GM19397 (cell line): ENCODE data around the gene TLL2.

ENCODE experiments used
- ATAC-seq: cut with Tn5 transposase; IDR thresholded peaks from one replicate; pipeline ENCODE4 v1.9.1; 2021; ENCODE audit warnings: mild to moderate bottlenecking, moderate library complexity; ENCODE audit not compliant: unreplicated experiment

The TLL2 gene

DNA sequence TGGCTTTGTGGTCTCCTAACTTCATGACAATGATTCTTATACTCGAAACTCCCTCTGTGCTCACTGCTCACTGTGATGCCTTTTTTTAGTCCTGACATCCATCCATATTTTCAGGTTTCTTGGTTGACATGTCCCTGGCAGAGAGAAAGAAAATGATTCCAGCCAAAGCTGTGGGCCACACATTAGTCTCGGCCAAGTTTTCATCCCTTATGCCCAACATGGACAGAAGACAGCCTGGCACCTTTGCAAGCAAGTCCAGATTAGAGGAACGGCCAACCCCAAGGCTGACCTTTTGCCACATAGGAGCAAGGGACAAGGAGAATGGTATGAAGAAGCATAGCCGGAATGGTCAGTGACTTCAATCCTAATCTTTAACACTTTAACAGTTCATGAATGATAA lies 146.3 kb downstream of the TLL2 start:
- no peak for ATAC-seq

DNA sequence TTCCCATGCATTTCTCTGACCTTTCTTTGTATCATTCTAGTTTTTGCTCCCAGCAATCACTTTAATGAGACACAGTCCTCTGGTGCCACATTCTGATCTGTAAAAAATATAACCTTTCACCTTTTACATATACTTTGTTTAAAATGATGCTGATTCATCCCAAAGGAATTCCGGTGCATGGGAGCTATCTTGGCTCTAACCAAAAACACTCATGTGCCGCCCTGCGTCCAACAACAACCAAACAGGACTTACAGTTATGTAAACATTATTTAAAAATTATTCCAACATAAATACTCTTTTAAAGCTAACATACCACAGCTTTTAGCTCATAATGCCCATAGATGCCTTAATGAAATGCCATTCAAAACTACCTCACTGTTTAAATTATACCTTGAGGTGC lies 147.2 kb downstream of the TLL2 start:
- no peak for ATAC-seq

DNA sequence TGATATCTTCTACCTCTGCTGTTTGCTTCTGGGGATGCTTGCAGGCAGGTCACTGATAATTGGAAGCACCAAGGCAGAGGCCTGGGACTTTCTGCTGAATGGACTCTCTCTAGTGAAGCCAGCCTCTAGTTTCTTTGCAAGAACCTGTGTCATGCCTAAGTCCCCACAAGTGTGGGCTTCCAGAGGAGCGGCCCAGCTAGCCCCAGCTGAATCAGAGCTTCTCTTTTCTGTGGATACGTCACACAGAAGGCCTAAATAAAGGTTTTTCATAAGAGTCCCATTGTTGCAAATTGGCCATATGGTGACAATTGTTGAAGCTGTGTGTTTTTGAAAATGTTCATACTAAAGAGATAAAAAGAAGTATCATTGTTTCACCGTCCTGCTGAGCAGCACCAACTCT lies 148.2 kb downstream of the TLL2 start:
- no peak for ATAC-seq

DNA sequence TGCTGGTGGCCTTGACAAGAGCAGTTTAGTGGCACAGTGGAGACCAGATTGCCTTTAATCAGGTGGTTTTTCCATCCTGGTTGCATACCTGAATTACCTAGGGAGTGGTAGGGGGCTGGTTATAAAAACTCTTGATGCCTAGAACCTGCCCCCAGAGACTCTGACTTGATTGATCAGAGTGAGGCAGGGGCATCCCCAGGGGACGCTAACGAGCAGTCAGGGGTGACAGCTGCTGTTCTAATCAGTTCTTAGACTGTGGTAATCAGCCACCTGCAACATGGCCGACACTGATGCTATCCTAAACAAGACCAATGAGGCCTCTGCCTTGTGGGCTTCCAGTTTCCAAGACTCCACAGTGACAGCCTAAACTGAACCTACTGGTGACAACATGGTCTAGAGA lies 153.0 kb downstream of the TLL2 start:
- no peak for ATAC-seq

DNA sequence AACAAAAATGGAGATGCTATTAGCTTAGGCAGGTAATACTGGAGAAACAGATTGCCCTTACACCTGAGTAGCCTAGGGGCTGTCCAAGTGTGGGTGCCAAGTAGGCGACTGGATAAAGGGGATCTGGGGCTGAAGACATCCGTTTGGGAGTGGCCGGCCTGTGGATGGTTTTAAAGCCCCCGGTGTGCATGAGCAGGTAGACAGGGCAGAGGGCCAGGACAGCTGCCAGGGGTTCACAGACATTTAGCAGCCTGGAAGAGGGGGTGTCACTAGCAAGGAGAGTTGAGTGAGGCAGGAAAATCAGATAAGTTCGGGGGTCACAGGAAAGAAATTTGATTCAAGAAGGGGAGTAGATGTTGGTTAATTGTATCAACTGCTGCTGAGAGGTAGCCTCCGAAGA lies 153.4 kb downstream of the TLL2 start:
- no peak for ATAC-seq

DNA sequence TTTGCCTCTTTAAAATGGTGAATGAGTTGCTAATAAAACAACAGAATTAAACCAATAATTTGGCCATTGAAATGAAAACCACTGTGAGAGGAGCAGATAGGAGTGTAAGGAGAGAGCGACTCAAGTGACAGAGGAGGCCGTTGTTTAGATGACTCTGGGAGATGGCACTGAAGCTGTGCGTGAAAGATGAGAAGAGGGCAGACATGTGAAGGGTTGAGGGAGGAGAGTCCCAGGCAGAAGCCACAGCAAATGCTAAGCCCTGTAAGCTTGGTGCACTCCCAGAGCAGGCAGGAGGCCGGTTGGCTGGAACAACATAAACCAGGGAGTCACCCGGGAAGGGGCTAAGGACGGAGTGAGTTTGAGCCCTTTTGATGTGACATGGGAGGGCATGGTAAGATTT lies 154.1 kb downstream of the TLL2 start:
- ATAC-seq, result no peak

DNA sequence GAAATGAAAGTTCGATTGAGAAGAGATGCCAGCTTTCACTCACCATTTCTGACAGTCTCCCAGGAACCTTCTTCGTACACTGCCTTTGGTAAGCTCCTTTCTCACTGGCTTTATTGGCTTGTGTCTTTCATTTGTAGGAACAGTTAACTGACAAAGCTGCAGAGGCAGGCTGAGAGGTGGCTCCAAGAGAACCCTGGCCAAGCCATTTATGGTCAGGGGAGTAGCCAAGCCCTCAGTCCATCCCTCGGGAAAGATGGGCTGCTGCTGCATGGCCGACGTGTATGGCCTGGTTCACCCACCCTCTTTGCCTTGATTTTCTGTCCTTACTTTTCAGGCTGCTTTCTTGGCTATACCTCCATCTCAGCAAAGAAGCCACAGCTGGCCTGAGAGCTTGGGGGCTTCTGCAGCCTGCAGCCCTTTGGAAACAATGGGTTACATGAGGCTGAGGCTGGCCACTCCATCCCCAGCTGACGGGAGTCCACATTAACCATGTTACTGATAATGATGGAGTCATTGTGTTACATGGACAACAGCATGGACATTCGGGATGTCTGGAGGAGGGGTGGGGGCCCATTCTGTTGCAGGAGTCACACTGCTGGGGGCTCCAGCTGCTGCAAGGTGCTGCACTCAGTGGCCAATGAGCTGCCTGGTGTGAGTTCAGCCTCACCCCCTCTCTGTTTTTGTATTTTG lies 154.7 kb downstream of the TLL2 start, which contains the start of gene OPALIN:
Gene OPALIN, minus strand, starts transcription at position 152 of the 690 bp plus-strand sequence. Its CDS starts 106 bp downstream, at position 46.
- no peak for ATAC-seq

DNA sequence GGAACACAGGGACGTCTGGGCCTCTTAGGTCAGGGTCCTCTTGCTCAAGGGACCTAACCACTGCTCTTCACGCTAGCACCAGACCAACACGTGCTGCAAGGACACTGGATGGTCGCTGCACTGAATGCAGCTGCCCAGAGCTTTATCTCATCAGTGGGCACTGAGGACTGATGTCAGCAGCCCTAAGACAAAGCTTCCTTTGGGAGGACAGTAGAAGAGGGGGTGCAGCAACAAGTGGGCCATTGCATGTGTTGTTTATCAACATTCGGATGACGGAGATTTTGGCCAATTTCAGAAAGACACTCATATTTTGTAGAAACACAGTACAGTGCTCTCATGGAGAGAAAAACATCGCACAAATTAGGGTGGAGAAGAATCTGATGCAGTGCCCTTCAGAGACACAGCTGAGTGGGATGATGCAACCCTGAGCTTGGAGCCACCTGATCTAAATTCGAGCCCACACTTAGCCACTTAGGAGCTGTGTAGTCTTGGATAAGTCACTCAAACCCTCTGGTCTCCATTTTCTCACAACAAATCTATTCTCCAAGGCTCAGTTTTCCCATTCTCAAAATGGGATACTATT lies 156.6 kb downstream of the TLL2 start:
- no peak for ATAC-seq

DNA sequence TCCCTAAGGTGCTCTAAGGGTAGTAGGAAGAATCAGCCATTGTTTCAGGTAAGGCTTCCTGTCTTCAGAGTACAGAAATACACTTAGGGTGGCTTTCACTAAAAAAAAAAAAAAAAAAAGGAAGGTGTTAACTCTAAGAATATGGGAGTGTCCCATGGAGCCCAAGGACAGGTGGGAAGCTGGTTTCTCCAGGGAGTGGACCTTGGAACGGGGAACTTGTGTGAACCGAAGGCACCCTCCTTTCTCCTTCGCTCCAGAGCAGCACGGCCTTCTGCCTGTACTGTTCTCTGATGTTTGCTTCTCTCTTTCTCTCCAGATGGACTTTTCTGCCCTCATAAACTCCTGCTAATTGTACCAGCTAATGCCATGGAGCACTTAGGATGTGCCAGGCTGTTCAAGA lies 161.1 kb downstream of the TLL2 start:
- ATAC-seq, result no peak

DNA sequence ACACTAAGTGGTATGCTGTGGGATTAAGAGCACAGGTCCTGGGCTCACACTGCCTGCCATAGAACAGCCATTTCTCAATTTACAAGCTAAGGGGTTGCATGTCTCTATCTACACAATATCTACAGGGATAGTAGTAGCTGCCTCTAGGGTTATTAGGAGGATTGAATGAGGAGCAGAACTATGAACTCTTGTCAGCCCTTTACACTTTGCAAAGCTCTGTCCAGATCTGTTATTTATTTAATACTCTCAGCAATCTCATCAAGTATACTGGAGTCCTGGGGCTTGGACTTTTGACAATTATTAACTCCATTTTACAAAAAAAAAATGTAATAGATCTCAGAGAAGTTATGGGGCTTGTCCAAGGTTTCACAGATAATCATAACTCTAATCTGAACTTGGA lies 161.7 kb downstream of the TLL2 start:
- ATAC-seq, result no peak

DNA sequence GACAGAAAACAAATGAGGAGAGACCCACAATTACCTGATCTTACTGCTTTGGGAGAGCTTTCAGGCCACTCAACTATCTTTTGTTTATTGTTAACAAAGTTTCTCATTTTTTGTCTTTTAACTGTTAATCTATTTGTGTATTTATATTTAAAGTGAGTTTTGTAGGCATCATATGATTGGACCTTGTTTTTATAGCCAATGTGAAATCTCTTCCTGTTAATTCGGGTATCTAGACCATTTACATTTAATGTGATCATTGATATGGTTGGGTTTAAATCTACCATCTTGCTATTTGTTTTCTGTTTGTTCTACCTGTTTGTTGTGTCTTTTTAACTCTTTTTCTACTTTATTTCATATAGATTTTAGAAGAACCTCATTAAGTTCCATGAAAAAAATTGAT lies 167.4 kb downstream of the TLL2 start:
- ATAC-seq, result no peak

DNA sequence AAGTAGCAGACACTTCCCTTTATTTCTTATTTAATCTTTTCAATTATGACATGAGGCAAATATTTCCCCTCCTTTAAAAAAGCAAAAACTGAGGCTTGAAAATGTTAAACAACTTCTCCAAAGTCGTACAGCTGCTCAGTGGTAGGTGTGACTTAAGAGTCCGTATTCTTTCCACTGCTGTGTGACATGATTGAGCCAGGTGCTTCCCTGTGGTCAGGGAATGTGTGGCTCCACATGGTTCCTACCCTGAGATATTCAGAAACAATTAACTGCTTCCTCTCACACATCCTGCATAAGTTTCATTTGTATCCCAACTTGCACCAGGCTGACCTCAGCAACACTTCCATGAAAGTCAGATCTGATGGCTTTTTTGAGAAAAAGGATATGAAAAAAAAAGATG lies 168.5 kb downstream of the TLL2 start:
- ATAC-seq, result no peak

DNA sequence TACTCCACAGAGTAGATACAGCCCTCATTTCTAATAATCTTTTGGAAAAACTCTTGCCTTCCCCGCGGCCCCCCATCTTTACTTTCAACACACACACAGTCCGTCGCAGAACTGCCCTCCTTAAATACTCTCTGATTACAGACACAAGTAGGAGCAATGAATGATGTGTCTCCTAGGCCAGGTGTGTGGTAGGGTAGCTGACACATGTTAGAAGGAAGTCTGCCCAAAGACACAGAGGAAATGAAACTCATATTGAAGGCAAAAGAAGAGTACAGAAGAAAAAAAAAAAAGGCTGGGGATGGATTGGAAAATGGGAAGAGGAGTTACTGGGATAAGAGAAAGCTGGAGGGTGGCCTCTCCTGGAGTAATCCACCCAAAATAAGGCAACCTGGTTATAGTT lies 169.5 kb downstream of the TLL2 start:
- no peak for ATAC-seq

DNA sequence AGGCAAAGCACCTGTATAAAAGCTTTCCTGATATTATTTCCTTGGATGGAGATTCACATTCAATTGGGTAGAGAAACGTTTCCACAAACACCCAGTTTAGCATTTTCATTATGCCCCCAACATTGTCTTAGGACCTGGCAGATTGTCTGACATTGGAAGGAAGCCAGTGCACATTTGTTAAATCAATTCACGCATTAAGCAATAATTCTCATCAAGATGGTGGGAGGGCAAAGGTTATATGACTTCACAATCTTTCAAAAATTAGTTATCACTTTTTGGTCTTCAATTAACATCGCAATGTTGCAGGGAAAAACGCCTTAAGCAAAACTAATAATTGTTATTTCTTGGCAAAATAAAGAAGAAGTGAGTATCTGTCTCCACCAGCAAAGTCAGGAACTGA lies 171.3 kb downstream of the TLL2 start:
- no peak for ATAC-seq

DNA sequence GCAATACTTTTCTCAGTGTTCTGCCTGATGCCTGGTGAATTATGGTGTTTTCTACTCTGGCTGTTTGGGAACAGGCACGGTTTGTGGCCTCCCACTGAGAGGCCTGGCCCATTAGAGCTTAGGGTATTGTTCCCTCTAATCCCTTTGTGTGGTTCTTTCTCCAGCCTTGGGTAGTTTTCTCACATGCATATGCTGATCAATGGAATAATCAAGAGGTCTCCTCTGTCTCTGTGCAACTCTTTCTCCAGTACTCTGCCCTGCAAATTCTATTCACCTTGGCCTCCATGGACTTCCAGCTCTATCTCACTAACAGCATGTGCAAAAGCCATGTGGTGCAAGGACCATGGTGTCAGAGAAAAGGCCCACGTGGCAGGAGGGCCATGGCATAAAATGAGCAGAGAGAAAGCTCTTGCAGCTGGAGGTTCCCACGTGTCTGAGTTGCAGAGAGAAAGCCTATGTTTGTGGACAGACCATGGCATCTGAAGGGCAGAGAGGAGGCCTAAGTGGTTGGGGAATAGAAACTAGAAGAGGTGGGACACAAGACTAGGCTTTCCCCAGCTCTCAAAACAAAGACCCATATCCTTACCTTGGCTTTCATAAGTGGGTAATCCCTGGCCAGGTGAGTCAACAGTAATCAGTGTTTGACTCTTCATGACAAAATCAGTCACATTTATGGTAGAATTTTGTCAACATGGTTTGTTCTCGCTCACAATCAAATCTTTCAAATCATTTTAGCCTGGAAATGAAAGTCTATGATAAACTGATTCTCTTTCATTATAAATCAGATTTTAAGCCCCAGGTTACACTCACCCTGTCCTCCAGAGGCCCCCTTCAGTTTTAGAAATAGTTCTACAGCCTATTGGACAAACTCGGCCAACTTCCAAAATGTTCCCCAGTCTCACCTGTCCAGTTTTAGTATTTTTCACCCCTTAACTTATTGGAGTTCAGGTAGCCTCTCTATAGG lies 172.2 kb downstream of the TLL2 start:
- no peak for ATAC-seq

DNA sequence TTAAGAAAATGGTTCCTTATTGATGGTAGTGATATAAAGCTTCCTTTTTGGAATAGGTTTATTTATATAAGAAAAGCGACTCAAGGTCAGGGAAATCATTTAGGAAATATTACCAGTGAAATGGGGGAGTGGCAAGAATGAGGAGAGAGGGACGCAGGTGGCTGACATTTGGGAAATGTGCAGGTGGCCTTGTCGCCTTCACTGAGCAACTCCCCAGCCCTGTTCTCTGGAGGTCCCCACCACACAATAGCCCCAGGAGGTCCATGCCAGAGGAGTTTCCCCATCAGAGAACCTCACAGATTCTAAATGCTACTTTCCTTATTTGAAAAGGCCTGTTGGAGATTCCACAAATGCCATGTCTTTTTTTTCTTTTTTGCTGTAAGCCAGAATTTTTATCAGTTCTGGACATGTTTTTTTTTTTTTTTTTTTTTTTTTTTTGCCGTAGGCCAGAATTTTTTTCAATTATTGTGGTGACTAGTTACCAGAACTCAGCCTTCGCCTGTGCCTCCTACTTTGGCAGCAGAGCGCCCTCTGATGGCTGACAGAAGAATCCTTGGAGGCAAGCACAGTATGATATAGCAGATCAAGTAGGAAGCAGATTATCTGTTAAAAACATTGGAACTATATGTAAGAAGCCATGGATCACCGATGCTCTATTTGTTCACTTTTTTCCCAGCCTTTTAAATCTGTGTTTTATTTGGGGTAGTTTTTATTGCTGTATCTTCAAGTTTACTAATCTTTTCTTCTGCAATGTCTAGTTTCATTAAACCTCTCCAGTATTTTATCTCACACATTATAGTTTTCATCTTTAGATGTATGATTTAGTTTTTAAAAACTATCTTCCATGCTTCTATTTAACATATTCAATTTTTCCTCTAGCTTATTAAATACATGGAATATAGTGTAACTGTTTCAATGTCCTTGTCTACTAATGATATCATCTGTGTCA lies 173.5 kb downstream of the TLL2 start:
- ATAC-seq, result no peak

DNA sequence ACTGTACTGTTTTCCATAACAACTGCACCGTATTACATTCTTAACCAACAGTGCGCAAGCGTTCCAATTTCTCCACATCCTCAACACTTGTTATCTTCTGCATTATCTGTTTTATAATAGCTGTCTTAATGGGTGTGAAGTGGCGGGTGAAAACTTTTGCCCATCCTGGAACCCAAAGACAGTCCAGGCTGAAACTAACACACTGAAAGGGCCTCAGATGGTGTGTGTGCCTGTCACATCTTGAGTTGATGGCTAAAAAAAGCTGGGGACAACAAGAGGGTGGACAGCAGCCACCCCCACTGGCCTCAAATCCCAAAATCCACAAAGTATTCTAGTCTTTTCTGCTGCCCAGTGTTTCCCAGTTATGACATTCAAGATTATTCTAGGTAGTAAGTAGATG lies 174.3 kb downstream of the TLL2 start:
- no peak for ATAC-seq

DNA sequence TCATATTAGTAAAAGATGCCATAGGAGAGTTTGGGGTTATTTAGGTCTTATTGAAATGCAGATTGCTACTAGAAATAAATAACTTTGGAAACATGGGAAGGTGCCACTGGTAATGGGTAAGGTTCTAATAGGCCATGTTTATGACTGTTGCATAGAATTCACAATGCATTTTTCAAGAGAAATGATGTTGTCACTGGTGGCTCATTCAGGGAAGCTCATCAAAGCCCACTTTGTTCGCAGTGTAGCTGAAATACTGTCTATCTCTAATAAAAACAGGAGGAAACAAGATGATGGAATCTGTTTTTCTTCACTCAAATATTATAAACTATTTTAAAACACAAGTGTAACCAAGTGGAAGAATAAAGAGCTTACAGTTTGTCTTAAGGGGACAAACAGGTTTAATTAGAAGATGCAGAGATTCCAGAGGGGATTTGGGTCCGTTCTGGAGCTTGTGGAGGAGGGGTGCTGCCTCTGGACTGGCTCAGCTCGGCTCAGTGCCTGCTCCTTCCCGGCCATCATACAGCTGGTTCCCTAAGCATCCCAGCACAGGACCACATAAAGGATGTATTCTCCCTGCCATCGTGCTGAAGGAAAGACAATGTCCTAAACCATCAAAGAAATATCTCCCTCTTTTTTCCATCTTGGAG lies 175.3 kb downstream of the TLL2 start:
- ATAC-seq, result no peak

DNA sequence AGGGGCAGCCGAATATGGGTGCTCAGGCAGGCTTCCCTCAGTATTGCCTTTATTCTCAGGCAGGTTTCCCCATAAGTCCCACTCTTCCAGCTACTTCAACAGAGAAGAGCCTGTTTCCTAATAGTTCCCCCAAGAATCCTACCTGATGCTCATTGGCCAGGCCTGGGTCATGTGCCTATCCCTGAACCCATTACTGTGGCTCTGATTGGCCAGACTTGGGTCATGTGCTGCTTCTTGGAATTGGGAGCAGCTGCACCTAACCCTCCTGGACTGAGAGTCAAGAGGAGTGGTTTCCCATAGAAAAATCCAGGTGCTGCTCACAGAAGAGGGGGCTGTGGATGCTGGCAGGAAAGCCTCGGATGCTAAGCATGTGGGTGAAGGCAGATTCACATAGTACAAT lies 176.6 kb downstream of the TLL2 start:
- ATAC-seq, result no peak
